HPDE6-E6E7 (cell line): ENCODE data around the gene MYL11.

Experiments
- DNase-seq: peaks from one replicate; pipeline ENCODE4 v3.0.0; 2011; ENCODE audit warnings: missing footprints; ENCODE audit errors: extremely low spot score

Gene MYL11

DNA sequence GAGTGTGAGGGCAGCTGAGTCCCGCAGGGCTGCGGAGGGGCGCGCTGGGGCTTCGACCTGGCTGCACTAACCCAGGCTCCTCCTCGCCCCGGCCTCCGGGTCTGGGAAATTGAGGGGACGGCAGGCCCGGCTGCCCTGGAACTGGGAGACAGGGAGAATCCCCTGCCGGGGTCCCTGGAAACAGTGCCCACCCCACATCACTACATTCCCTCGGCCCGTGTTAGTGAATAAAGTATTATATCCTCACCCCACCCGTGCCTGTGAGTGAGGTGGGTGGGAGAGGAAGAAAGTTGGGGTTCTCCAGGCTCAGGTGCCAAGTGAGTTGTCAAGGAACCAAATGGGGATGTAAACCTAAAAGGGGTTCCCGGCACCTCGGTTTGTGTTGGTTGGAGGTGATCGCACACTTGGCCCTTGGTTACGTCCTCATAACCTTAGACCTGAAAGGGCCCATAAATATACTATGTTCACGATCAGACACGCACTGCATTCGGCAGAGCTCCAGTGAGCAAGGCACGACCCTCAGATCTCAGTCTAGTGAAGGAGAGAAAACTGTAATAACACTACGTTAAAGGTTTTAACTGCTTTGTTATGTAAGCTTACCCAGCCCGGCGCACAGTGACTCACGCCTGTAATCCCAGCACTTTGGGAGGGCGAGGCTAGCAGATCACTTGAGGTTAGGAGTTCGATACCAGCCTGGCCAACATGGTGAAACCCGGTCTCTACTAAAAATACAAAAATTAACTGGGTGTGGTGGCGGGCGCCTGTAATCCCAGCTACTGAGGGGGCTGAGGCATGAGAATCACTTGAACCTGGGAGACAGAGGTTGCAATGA, 44.0 kb downstream of the MYL11 start:
- DNase-seq, result no peak

DNA sequence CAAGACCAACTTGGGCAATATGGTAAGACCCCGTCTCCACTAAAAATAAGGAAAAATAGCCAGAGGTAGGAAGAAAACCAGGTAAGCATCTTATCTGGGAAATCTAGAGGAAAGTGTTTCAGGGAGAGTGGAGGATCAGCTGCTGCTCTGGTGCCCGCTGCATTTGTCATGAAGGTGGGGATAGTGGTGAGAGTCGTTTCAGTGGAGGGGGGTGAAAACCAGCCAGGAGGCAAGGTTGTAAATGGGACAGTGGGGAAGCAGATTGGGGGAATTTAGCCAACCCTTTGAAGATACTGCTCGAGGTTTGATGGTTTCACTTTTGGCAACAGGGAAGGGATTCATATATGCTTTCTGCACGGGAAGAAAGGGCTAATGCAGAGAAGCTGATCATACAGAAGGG, 46.4 kb downstream of the MYL11 start:
- DNase-seq, result no peak
